Measurements from ENCODE around the gene ADAM19. TPM values are rescaled to one million over a fixed set of nuclear protein-coding genes. Genes with fewer than 3 reads are reported as not detected.

Gene ADAM19
- total RNA-seq (2014; rRNA removed; shearing (Covaris generic)) = 13.2 and 13.3 TPM in 2 replicates
- 9.1 and 10.0 TPM in 2 replicates for polyA plus RNA-seq (2016; fragmentation: Nextera tagmentation; extraction: Ambion mirVana)
- long read RNA-seq, partial matches to known transcripts = 0 of 7 reads
- long read RNA-seq, other reads (novel, unspliced or antisense) = 6 of 7 reads

GRCh38 chr5:157575381-157576020 lies at the start of gene ADAM19:
TSS of gene ADAM19 (minus strand) at chr5:157575775. CDS start at chr5:157575696, 79 bp downstream.
- no peaks in the 10 kb centered on the region for H3F3A ChIP-seq (replicated peaks; ENCODE audit: low read depth)
- Mint-ChIP-seq H3K9me3 (no peaks in the 10 kb centered on the region; the same call in 2 of the 3 replicates), H3K27ac (no peak within 1 kb of the TSS), H3K4me3 (peak within 1 kb of the TSS; percentile 94), H3K4me1 (peaks cover 29% of the 10 kb centered on the region), H3K36me3 (ENCODE audit: low read depth) (no peaks in the 10 kb centered on the region), H3K27me3 (ENCODE audit: insufficient read depth, low read depth, poor library complexity) (peaks cover 18% of the 10 kb centered on the region)
- H3K4me1 ChIP-seq (ENCODE audit: insufficient read depth) = peaks cover 16% of the 10 kb centered on the region
- peak within 1 kb of the TSS; percentile 96 for H2AFZ ChIP-seq
- H3K4me2 ChIP-seq = peak within 1 kb of the TSS; percentile 94
- ATAC-seq = peak; percentile 87
- no peaks in the 10 kb centered on the region for H3K36me3 ChIP-seq (ENCODE audit: insufficient read depth)
- DNase-seq (ENCODE audit: low spot score) = peak; percentile 79
- TF ChIP-seq POLR2AphosphoS5 (IDR thresholded peaks at IDR 0.05; ENCODE audit: low read depth) = peak; percentile 63
- TF ChIP-seq ZNF114 (CRISPR knock-in tag; IDR thresholded peaks at IDR 0.05) = no peak
- H3K4me3 ChIP-seq = peak within 1 kb of the TSS; percentile 80
- peaks cover 23% of the 10 kb centered on the region; the same call in 1 of the 2 replicates for H3K79me2 ChIP-seq (replicated peaks; ENCODE audit: insufficient read depth)
- H4K20me1 ChIP-seq (replicated peaks; ENCODE audit: insufficient read depth) = no peaks in the 10 kb centered on the region
- no peaks in the 10 kb centered on the region for H3K9me2 ChIP-seq (ENCODE audit: insufficient read depth)
- H3K27me3 ChIP-seq (ENCODE audit: insufficient read depth) = peaks cover 24% of the 10 kb centered on the region
- H3K27ac ChIP-seq (ENCODE audit: low read depth) = 0 out of 2 replicates have a peak within 1 kb of the TSS, but pooled peaks have one; percentile 55

GRCh38 chr5:157624144-157624543 lies 48.6 kb upstream of the ADAM19 start:
- H3K27me3 Mint-ChIP-seq (ENCODE audit: insufficient read depth, low read depth, poor library complexity) = peaks cover 3% of the 10 kb centered on the region
- Histone ChIP-seq H2AFZ (no peak overlapping the region), H3K4me3 (no peak overlapping the region), H3K36me3 (ENCODE audit: insufficient read depth) (no peaks in the 10 kb centered on the region), H3K9me2 (ENCODE audit: insufficient read depth) (no peaks in the 10 kb centered on the region), H3K4me2 (no peak overlapping the region), H3F3A (replicated peaks; ENCODE audit: low read depth) (no peaks in the 10 kb centered on the region), H3K27me3 (ENCODE audit: insufficient read depth) (no peaks in the 10 kb centered on the region), H4K20me1 (replicated peaks; ENCODE audit: insufficient read depth) (no peaks in the 10 kb centered on the region), H3K79me2 (replicated peaks; ENCODE audit: insufficient read depth) (no peaks in the 10 kb centered on the region), H3K4me1 (ENCODE audit: insufficient read depth) (no peaks in the 10 kb centered on the region), H3K27ac (ENCODE audit: low read depth) (no peak overlapping the region)
- no peaks in the 10 kb centered on the region; the same call in 2 of the 3 replicates for H3K9me3 Mint-ChIP-seq
- no peak for DNase-seq (ENCODE audit: low spot score)
- no peak for ATAC-seq
- no peak overlapping the region for H3K27ac Mint-ChIP-seq
- no peak overlapping the region for H3K4me3 Mint-ChIP-seq
- H3K36me3 Mint-ChIP-seq (ENCODE audit: low read depth) = no peaks in the 10 kb centered on the region
- H3K4me1 Mint-ChIP-seq = no peaks in the 10 kb centered on the region
- TF ChIP-seq ZNF114 (CRISPR knock-in tag; IDR thresholded peaks at IDR 0.05) (no peak), ZNF462 (CRISPR knock-in tag; IDR thresholded peaks at IDR 0.05) (no peak), NANOG (IDR thresholded peaks at IDR 0.05; ENCODE audit: borderline replicate concordance) (no peak), CREB1 (CRISPR knock-in tag; IDR thresholded peaks at IDR 0.05; ENCODE audit: low read depth) (no peak), ETS1 (IDR thresholded peaks at IDR 0.05) (no peak), CTCF (conservative IDR thresholded peaks at IDR 0.05; ENCODE audit: low read depth in 2 of 2) (no peak), EZH2 (IDR thresholded peaks at IDR 0.05; ENCODE audit: low read depth, unreplicated experiment) (no peak)

All from GM23338 (cell line).